ENCODE measurements around the gene PRPF6.

GRCh38 chr20:64053841-64054661, 73.1 kb downstream of the PRPF6 start:
- TF ChIP-seq SNAI2 (CRISPR knock-in tag; IDR thresholded peaks at IDR 0.05), result no peak
- TF ChIP-seq ZNF565 (CRISPR knock-in tag; conservative IDR thresholded peaks at IDR 0.05; ENCODE audit: low read depth), result no peak
- no peak for TF ChIP-seq RARB (CRISPR knock-in tag; IDR thresholded peaks at IDR 0.05)
- no peak for TF ChIP-seq TSHZ2 (CRISPR knock-in tag; IDR thresholded peaks at IDR 0.05)
- no peak for TF ChIP-seq ZNF70 (CRISPR knock-in tag; IDR thresholded peaks at IDR 0.05)

Data from SK-N-SH treated with all-trans-retinoic acid at 6 μM for 48 hours (cell line).